ENCODE data around the gene CCDC63. TPM values are rescaled to one million over a fixed set of nuclear protein-coding genes. Genes with fewer than 3 reads are reported as not detected.
A peak's percentile ranks its signal among the peaks of the same experiment; 100 is the strongest.

CCDC63 gene
- total RNA-seq, 2 donors from 2014 or later, result 0.95 to 3.1 TPM

DNA sequence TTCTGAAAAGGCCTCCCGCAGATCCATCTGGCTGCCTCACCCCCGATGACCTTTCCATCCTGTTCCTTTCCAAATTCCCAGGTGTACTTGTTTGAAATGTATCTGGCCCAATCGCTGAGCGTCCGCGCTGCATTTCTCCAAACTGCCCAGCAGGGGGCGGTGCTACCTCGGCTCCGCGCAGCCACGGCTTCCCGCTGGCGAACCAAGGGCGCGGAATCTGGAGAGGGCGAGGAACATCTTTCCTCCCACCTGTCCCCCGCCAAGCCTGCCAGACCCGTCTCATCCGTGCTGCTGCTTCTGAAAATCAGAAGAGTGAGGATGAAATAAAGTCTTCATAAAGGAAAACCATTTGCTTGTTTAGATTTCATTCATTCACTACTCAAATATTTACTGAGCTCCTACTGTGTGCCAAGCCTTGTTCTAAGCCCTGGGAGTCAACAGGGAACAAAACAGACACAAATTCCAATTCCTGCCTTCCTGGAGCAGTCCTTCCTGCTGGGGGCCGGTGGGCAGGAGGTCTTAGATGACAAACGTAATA is 90.4 kb downstream of the CCDC63 start:
- 2% methylated on average over 8 to 21 of the region's 21 CpGs for WGBS, 2 experiments (ENCODE audit: insufficient coverage in 1 of 2, insufficient read length in 1 of 2)
- Histone ChIP-seq H3K27ac (ENCODE audit: low read depth, low read length) (no peak overlapping the region), H3K9ac (ENCODE audit: extremely low read depth, low read length, poor library complexity, severe bottlenecking) (peak overlapping the region; percentile 33), H3K9me3 (ENCODE audit: control insufficient read depth, low read length) (no peaks in the 10 kb centered on the region), H3K27me3 (ENCODE audit: control insufficient read depth, insufficient read depth, low read length, poor library complexity, severe bottlenecking) (no peaks in the 10 kb centered on the region), H3K4me1 (ENCODE audit: control insufficient read depth, insufficient read depth, low read length) (peaks cover 7% of the 10 kb centered on the region), H3K4me3 (ENCODE audit: low read length) (peak overlapping the region; percentile 81), H3K36me3 (ENCODE audit: control insufficient read depth, insufficient read depth, low read length) (no peaks in the 10 kb centered on the region)
- DNase-seq, result peak; percentile 98
- peaks cover 28% of the 10 kb centered on the region for H3K4me1 Mint-ChIP-seq
- TF ChIP-seq, protein P1, sequence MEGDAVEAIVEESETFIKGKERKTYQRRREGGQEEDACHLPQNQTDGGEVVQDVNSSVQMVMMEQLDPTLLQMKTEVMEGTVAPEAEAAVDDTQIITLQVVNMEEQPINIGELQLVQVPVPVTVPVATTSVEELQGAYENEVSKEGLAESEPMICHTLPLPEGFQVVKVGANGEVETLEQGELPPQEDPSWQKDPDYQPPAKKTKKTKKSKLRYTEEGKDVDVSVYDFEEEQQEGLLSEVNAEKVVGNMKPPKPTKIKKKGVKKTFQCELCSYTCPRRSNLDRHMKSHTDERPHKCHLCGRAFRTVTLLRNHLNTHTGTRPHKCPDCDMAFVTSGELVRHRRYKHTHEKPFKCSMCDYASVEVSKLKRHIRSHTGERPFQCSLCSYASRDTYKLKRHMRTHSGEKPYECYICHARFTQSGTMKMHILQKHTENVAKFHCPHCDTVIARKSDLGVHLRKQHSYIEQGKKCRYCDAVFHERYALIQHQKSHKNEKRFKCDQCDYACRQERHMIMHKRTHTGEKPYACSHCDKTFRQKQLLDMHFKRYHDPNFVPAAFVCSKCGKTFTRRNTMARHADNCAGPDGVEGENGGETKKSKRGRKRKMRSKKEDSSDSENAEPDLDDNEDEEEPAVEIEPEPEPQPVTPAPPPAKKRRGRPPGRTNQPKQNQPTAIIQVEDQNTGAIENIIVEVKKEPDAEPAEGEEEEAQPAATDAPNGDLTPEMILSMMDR (conservative IDR thresholded peaks at IDR 0.05), result peak; percentile 99
- H3K36me3 Mint-ChIP-seq (ENCODE audit: low read depth), result peaks cover 2% of the 10 kb centered on the region
- peak overlapping the region; percentile 76 for H3K27ac Mint-ChIP-seq
- H3K4me3 Mint-ChIP-seq, result peak overlapping the region; percentile 49
- H3K27me3 Mint-ChIP-seq (ENCODE audit: insufficient read depth), result no peaks in the 10 kb centered on the region
- H3K9me3 Mint-ChIP-seq, result no peaks in the 10 kb centered on the region

DNA sequence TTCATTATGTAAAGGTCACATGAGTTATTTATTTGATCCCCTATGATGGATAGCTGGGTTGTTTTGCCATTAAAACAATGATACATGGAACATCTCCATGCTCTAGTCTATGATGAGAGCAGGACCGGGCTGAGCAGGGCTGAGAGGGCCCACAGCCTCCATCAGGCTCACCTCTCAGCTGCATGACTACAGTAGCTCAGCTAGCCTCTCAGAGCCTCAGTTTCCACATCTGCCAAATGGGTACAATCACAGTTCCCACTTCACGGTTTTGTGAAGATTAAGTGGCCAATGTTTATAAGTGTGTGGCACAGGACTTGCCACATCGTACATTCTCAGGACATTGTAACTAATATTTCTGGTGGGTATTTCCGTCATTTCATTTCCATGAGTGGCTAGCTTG is 93.5 kb downstream of the CCDC63 start:
- Histone ChIP-seq H3K4me1 (ENCODE audit: control insufficient read depth, insufficient read depth, low read length) (peaks cover 7% of the 10 kb centered on the region), H3K9me3 (ENCODE audit: control insufficient read depth, low read length) (peaks cover 7% of the 10 kb centered on the region), H3K9ac (ENCODE audit: extremely low read depth, low read length, poor library complexity, severe bottlenecking) (no peak overlapping the region), H3K36me3 (ENCODE audit: control insufficient read depth, insufficient read depth, low read length) (no peaks in the 10 kb centered on the region), H3K27me3 (ENCODE audit: control insufficient read depth, insufficient read depth, low read length, poor library complexity, severe bottlenecking) (no peaks in the 10 kb centered on the region), H3K4me3 (ENCODE audit: low read length) (no peak overlapping the region), H3K27ac (ENCODE audit: low read depth, low read length) (no peak overlapping the region)
- Mint-ChIP-seq H3K4me3 (no peak overlapping the region), H3K27ac (no peak overlapping the region), H3K36me3 (ENCODE audit: low read depth) (peaks cover 4% of the 10 kb centered on the region), H3K27me3 (ENCODE audit: insufficient read depth) (no peaks in the 10 kb centered on the region), H3K9me3 (peaks cover 6% of the 10 kb centered on the region), H3K4me1 (peaks cover 20% of the 10 kb centered on the region)
- TF ChIP-seq, protein P1 (conservative IDR thresholded peaks at IDR 0.05), result no peak
- peak; percentile 26 for DNase-seq
- 98% methylated on average over 4 of the region's 4 CpGs for WGBS, 2 experiments (ENCODE audit: insufficient coverage in 1 of 2, insufficient read length in 1 of 2)

DNA sequence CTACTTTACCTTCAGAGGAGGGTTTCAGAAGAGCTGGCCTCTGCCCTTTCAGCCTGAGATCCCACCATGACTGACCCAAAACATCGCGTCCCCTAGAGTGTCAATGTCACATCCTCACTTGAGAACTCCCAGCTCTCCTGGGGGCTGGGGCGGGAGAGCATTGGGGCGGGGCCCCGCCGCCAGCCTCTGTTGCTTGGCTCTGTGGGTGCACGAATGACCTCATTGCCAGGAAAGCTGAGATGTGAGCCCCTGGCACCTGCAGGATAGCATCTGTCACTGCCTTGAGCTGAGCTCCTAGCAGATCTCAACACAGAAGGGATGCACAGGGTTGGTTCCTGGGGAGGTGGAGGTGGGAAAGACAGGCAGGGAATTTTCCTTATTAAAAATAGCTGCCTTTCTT is 94.1 kb downstream of the CCDC63 start:
- no peak overlapping the region for H3K27ac ChIP-seq (ENCODE audit: low read depth, low read length)
- Mint-ChIP-seq H3K4me1 (peaks cover 20% of the 10 kb centered on the region), H3K27me3 (ENCODE audit: insufficient read depth) (no peaks in the 10 kb centered on the region), H3K27ac (no peak overlapping the region), H3K4me3 (no peak overlapping the region), H3K36me3 (ENCODE audit: low read depth) (peaks cover 4% of the 10 kb centered on the region), H3K9me3 (peaks cover 13% of the 10 kb centered on the region)
- TF ChIP-seq, protein P1 (conservative IDR thresholded peaks at IDR 0.05), result no peak
- WGBS, 2 experiments (ENCODE audit: insufficient coverage in 1 of 2, insufficient read length in 1 of 2), result 80 to 94% methylated on average over 1 to 7 of the region's 7 CpGs
- H3K36me3 ChIP-seq (ENCODE audit: control insufficient read depth, insufficient read depth, low read length), result no peaks in the 10 kb centered on the region
- no peak overlapping the region for H3K9ac ChIP-seq (ENCODE audit: extremely low read depth, low read length, poor library complexity, severe bottlenecking)
- no peaks in the 10 kb centered on the region for H3K27me3 ChIP-seq (ENCODE audit: control insufficient read depth, insufficient read depth, low read length, poor library complexity, severe bottlenecking)
- no peak overlapping the region for H3K4me3 ChIP-seq (ENCODE audit: low read length)
- peak; percentile 66 for DNase-seq
- peaks cover 7% of the 10 kb centered on the region for H3K4me1 ChIP-seq (ENCODE audit: control insufficient read depth, insufficient read depth, low read length)
- peaks cover 13% of the 10 kb centered on the region for H3K9me3 ChIP-seq (ENCODE audit: control insufficient read depth, low read length)
